HG03457 (cell line): ENCODE measurements around the gene RCN1.
"Not testable (repeated sequence)": the region's sequence is repeated elsewhere in the genome, so short reads cannot be mapped to it uniquely, and the experiment has no call there.

ENCODE experiments used
- ATAC-seq: cut with Tn5 transposase; IDR thresholded peaks from one replicate; pipeline ENCODE4 v1.9.1; 2021; ENCODE audit warnings: moderate number of reproducible peaks; ENCODE audit not compliant: unreplicated experiment

RCN1 gene

GRCh38 chr11:32109592-32109991 is 18.7 kb downstream of the RCN1 start:
- no peak for ATAC-seq

DNA sequence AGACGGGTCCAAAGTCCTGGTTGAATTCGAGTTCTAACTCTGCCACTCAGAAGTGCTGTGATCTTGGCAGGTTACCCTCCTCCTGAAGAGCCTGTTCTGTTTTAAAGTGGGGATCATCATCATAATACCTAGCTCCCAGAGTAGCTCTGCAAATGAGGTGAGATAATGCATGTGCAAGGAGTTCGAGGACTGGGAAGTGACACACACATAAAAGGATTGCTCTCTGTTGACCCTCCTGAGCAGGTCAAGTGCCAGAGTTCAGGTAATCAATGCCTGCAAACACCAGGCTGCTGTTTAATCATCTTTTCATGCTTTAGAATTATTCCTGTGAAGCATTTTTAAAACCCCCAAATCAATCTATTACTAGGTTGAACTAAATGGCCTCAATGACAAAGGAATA is 19.9 kb downstream of the RCN1 start:
- ATAC-seq = no peak

- ATAC-seq = no peak
These were observed 22.5 kb downstream of the RCN1 start for GRCh38 chr11:32113200-32113919.

GRCh38 chr11:32113920-32114203 is 23.0 kb downstream of the RCN1 start:
- ATAC-seq = no peak

DNA sequence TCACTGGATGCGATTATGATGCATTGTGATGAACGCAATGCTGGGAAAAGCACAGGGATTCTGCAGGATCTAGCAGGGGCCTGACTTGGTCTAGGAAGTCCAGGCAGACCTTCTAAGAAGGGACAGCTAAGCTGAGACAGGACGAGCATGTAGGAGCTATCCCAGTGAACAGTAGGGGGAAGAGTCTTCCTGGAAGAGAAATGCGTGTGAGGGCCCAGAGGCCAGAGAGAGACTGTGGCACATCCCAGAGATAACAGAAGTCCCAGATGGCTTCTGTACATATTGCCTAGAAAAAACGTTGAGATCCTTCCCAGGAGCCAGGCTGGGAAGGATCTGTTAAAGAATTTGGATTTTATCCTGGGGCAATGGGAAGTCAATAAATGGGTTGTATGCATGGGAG is 24.6 kb downstream of the RCN1 start:
- no peak for ATAC-seq

DNA sequence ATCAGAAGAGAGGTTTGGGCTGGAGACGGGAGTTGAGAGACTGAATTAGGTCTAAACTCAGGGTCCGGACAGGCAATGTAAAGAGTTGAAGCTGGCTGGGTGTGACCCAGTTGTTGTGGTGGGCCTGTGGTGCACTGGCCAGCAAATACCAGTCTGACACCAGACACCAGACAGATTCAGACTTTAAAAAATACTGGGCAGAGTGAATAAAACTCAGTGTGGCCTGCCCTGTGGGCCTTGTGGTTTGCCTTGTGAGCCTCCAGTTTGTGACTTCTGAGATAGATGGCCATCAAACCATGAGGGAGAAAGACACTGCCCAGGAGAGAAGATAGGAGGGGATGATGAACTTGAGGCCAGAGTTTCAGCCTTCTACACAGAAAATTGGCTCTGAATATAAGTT is 25.8 kb downstream of the RCN1 start:
- no peak for ATAC-seq

GRCh38 chr11:32118025-32118974 is 27.4 kb downstream of the RCN1 start:
- ATAC-seq = no peak

DNA sequence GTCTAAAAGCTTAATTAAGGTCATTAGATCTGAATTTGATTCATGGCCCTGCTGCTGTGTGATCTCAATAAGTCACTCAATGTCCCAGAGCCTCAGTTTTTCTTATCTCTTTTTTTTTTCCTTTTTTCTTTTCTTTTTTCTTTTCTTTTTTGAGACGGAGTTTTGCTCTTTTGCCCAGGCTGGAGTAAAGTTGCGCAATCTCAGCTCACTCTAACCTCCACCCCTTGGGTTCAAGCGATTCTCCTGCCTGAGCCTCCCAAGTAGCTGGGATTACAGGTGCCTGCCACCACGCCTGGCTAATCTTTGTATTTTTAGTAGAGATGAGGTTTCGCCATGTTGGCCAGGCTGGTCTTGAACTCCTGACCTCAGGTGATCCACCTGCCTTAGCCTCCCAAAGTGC is 28.3 kb downstream of the RCN1 start:
- not testable (repeated sequence) for ATAC-seq

DNA sequence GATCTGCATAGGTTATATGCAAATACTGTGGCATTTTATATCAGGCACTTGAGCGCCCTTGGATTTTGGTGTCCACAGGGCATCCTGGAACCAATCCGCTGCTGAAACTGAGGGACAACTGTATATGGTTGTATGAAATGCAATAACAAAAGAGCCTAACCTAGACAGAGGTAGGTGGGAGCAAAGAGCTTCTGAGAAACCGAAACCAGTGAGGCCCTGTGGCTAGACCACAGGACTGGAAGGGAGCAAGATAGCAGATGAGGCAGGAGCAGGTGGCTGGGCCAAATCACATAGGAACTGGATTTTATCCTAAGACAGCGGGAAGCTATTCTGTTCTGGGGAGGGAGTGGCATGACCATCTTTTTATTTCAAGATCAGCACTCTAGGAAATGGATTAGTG is 30.1 kb downstream of the RCN1 start:
- no peak for ATAC-seq

- no peak for ATAC-seq
These were observed 31.3 kb downstream of the RCN1 start for GRCh38 chr11:32122200-32122599.

DNA sequence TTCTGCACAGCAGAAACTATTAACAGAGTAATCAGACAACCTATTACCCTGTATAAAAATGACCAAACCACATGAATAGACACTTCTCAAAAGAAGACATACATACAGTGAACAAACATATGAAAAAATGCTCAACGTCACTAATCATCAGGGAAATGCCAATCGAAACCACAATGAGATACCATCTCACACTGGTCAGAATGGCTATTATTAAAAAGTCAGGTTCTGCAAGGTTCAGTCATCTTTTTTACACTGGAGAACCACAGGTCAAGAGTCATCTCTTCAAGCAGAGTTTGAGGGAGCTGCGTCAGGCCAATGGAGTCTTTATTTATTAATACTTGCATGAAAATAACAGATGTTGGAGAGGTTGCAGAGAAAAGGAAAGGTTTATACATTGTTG is 40.4 kb downstream of the RCN1 start:
- ATAC-seq = no peak

- ATAC-seq = no peak
These were observed 45.8 kb downstream of the RCN1 start for GRCh38 chr11:32136657-32137056.

GRCh38 chr11:32137263-32137662 is 46.4 kb downstream of the RCN1 start:
- no peak for ATAC-seq

DNA sequence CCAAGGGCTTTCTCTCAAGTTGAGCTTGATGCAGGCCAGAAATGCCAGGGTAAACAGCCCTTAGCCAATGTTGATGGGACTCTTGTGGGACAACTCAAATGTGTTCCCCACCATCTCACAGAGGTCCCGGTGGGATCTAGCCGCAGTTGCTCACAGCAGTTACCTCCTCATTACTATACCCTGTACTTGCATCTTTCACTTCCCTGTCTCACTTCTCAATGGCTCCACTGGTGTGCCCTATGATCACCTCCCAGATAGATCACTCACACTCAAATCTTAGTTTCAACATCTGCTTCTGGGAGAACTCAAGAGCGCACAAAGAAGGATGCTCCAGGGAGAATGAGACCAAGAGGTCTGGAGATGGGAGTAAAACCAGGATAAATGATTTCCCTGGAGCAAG is 47.0 kb downstream of the RCN1 start:
- ATAC-seq = no peak

- ATAC-seq = no peak
These were observed 48.0 kb downstream of the RCN1 start for GRCh38 chr11:32138902-32139301.

- no peak for ATAC-seq
These were observed 49.1 kb downstream of the RCN1 start for GRCh38 chr11:32139896-32140520.

- no peak for ATAC-seq
These were observed 51.1 kb downstream of the RCN1 start for GRCh38 chr11:32141745-32142546.

DNA sequence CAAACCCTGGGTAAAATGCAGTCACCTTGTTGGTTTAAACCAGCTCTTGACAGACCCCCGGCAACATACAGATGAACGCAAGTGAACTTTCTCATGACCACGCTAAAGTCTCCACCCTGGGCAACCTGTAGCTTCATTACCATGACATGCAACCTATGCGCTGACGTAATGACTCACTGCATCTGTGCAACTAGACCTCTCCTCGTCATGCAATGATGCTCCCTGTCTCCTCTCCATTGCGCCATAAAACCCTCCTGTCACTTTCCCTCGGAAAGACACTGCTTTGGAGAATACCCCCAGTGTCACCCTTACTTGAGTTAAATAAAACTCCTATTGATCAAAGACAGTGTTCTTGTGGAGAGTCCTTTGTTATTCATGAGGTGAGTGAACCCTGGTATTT is 52.5 kb downstream of the RCN1 start:
- ATAC-seq = no peak

DNA sequence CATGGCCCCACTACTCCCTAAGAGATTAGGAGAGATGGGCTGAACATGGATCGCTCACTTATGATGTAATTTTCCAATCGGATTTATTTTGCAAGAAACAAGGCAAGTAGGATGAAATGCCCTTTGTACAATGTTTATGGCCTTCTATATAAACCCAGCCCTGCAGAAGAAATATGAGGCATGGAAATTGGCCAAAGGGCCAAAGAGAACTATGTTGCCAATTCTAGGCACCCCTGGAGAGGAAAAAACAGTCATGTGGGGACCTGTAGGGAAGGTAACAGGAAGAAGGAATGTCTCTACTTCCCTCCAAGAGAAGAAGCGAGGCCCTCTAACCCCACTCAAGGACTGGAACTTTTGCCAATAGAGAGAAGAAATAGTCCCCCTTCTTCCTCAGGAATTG is 54.4 kb downstream of the RCN1 start:
- no peak for ATAC-seq

DNA sequence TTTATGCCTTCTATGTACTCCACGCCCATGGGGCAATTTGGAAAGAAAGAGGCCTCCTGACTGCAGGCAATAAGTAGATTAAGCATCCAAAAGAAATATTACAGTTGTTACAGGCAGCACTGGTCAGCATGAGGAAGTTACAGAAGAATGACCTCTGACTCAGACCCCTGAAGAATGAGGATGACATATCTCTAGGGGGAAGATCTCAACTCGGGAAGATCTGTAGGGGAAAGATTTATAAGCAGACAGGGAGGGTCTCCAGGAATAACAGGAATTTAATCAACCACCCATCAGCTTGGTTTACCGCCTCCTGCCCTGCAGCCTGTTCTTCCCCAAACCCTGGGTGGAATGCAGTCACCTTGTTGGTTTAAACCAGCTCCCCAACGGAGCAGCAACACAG is 58.0 kb downstream of the RCN1 start:
- ATAC-seq = no peak

GRCh38 chr11:32149748-32150147 is 58.9 kb downstream of the RCN1 start:
- ATAC-seq = no peak
